Panc1 (cell line): ENCODE results near the gene HAT1. TPM values are rescaled to one million over a fixed set of nuclear protein-coding genes. Genes with fewer than 3 reads are reported as not detected.
A peak's percentile ranks its signal among the peaks of the same experiment; 100 is the strongest.

Source experiments
- ATAC-seq: fragments of 200-7000 bp; cut with Tn5 transposase; 2 replicates; pipeline ENCODE4 v1.9.1; 2020; ENCODE audit warnings: mild to moderate bottlenecking, moderate library complexity
- BruUV-seq: library from RNA; stranded (reverse); fragments of 400-500 nt; replicated peaks from 2 replicates; lab custom pipeline; 2021; lab: Mats Ljungman, UMichigan
- CTCF ChIA-PET: fragments of 300-600 bp; sonication (Branson Sonifier 250); formaldehyde crosslinking; loops from one replicate; lab custom pipeline; 2022; ENCODE audit warnings: antibody characterized with exemption; lab: Charles Lee
- POLR2A ChIA-PET: fragments of 300-600 bp; sonication (Branson Sonifier 250); formaldehyde crosslinking; loops from one replicate; lab custom pipeline; 2022; ENCODE audit warnings: antibody characterized with exemption; lab: Charles Lee
- DNase-seq: peaks from one replicate; pipeline ENCODE4 v3.0.0-alpha.2; 2010; ENCODE audit warnings: low read depth, low spot score
- H3K27ac ChIP-seq: 2 replicates; pipeline ENCODE4 v1.5.1; 2011; ENCODE audit warnings: mild to moderate bottlenecking, low read length, inconsistent platforms
- H3K27me3 ChIP-seq: fragments of 200-500 bp; sonication (Bioruptor generic); 2 replicates; pipeline ENCODE4 v1.6.0; 2014; ENCODE audit warnings: low read length, inconsistent platforms; ENCODE audit not compliant: control insufficient read depth, insufficient read depth
- H3K36me3 ChIP-seq: fragments of 200-500 bp; sonication (Bioruptor generic); 2 replicates; pipeline ENCODE4 v1.5.1; 2014; ENCODE audit warnings: inconsistent platforms, mild to moderate bottlenecking, low read length, moderate library complexity; ENCODE audit not compliant: control insufficient read depth, insufficient read depth
- H3K4me1 ChIP-seq: 2 replicates; pipeline ENCODE4 v1.5.1; 2011; ENCODE audit warnings: inconsistent platforms, mild to moderate bottlenecking, low read length, moderate library complexity; ENCODE audit not compliant: control insufficient read depth, insufficient read depth
- H3K4me3 ChIP-seq, 2 experiments: 2 replicates each; pipeline ENCODE4 v1.5.1; 2011 to 2012; ENCODE audit warnings: low read depth in 2 of 2, low read length in 2 of 2, mild to moderate bottlenecking in 2 of 2, inconsistent platforms in 1 of 2, moderate library complexity in 1 of 2
- H3K9me3 ChIP-seq: fragments of 200-500 bp; sonication (Bioruptor generic); 2 replicates; pipeline ENCODE4 v1.5.1; 2014; ENCODE audit warnings: low read depth, mild to moderate bottlenecking, inconsistent platforms, low read length, moderate library complexity; ENCODE audit not compliant: control insufficient read depth, insufficient read depth
- POLR2AphosphoS5 ChIP-seq: IDR thresholded peaks from 2 replicates; pipeline ENCODE4 v1.6.1; 2012; ENCODE audit warnings: mild to moderate bottlenecking, low read depth, low read length, moderate library complexity
- REST ChIP-seq, 2 experiments: IDR thresholded peaks; 2 replicates each; pipeline ENCODE4 v1.6.1; 2011 to 2012; ENCODE audit warnings: low read depth in 2 of 2, control low read depth in 1 of 2, low read length in 1 of 2, mild to moderate bottlenecking in 1 of 2, moderate library complexity in 1 of 2; ENCODE audit not compliant: insufficient read depth in 1 of 2
- SIN3A ChIP-seq: IDR thresholded peaks from 2 replicates; pipeline ENCODE4 v1.6.1; 2012; ENCODE audit warnings: low read depth, mild to moderate bottlenecking, low read length, moderate library complexity, borderline replicate concordance; ENCODE audit not compliant: insufficient read depth
- TCF7L2 ChIP-seq: IDR thresholded peaks from 2 replicates; pipeline ENCODE4 v1.6.1; 2011; ENCODE audit warnings: mild to moderate bottlenecking, low read depth, low read length, inconsistent platforms
- in situ Hi-C: cut with HindIII; loops from 2 replicates; pipeline ENCODE4 v1.10.0; 2016; ENCODE audit warnings: low sequenced_read_pairs, low pct_unique_long_range_greater_than_20kb
- intact Hi-C: fragments of 100-400 bp; cut with micrococcal nuclease; formaldehyde crosslinking; loops from one replicate; pipeline ENCODE4 v1.10.0; 2022; ENCODE audit not compliant: unreplicated experiment
- total RNA-seq: library from RNA; stranded (reverse); gene quantifications from one replicate; pipeline ENCODE4 v1.2.1, GENCODE V29; 2021; ENCODE audit not compliant: unreplicated experiment
- TF ChIP-seq, protein P1 (sequence below): fragments of 450-650 bp; IDR thresholded peaks from 2 replicates; pipeline ENCODE4 v1.5.1; 2017; ENCODE audit warnings: mild to moderate bottlenecking

HAT1 gene
- total RNA-seq, 1 experiment from 2014 or later, result 74.7 TPM

DNA sequence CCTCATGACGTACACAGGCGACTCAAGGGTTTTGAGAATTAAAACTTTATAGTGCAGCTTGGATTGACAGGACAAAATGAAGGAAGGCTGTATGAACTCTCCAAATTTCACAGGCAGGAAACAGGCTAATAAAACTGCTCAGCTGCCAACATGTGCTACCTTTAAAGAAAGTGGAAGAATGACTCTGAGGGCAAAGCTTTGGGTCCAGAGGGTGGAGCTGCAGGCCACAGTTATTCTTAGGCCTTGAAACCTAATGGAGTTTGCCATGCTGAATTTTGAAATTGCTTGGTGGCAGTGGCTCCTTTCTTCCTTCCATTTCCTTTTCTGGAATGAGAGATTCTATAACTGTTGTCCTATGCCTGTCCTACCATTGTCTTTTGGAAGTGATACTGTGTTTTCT, 34.8 kb downstream of the HAT1 start:
- Histone ChIP-seq H3K27ac (no peak overlapping the region), H3K27me3 (no peaks in the 10 kb centered on the region), H3K9me3 (no peaks in the 10 kb centered on the region), H3K36me3 (no peaks in the 10 kb centered on the region; the same call in 1 of the 2 replicates), H3K4me1 (no peaks in the 10 kb centered on the region; the same call in 1 of the 2 replicates), H3K4me3 (no peak overlapping the region)
- intact Hi-C loops, result no loop called here
- no TSS peak for BruUV-seq
- ChIA-PET CTCF (interaction anchor here (0.6 kb wide), 1 partner anchor 69 kb away, joined by 3 read pairs; no protein-coding TSS in a partner anchor), POLR2A (no interaction called here)
- in situ Hi-C loops, result no loop called here
- TF ChIP-seq POLR2AphosphoS5 (no peak), REST (IDR thresholded peaks at IDR 0.05; ENCODE audit: insufficient read depth in 1 of 2, low read depth in 2 of 2, low read length in 1 of 2) (no peak), SIN3A (no peak), TCF7L2 (no peak)
- TF ChIP-seq, protein P1, sequence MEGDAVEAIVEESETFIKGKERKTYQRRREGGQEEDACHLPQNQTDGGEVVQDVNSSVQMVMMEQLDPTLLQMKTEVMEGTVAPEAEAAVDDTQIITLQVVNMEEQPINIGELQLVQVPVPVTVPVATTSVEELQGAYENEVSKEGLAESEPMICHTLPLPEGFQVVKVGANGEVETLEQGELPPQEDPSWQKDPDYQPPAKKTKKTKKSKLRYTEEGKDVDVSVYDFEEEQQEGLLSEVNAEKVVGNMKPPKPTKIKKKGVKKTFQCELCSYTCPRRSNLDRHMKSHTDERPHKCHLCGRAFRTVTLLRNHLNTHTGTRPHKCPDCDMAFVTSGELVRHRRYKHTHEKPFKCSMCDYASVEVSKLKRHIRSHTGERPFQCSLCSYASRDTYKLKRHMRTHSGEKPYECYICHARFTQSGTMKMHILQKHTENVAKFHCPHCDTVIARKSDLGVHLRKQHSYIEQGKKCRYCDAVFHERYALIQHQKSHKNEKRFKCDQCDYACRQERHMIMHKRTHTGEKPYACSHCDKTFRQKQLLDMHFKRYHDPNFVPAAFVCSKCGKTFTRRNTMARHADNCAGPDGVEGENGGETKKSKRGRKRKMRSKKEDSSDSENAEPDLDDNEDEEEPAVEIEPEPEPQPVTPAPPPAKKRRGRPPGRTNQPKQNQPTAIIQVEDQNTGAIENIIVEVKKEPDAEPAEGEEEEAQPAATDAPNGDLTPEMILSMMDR, result no peak
- ATAC-seq (peak; percentile 60; the same call in 1 of the 2 replicates), DNase-seq (no peak)

DNA sequence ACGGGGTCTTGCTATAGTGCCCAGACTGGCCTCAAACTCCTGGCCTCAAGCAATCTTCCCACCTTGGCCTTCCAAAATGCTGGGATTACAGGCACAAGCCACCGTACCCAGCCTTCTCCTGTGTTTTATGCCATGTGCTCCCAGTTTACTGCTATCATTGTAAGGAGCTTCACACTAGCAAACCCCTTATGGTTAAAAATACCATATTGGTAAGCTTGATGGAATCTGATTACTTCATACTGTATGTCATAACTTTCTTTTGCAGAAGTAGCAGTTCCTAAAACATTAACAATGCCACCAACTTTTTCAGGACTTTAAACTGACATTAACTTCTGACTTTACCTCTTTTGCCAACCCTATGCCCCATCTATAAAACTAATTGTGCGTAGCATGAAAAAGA, 36.2 kb downstream of the HAT1 start:
- TF ChIP-seq, protein P1, result no peak
- CTCF ChIA-PET, result no interaction called here
- BruUV-seq, result no TSS peak
- no peak overlapping the region for H3K4me3 ChIP-seq
- H3K36me3 ChIP-seq, result no peaks in the 10 kb centered on the region; the same call in 1 of the 2 replicates
- no peaks in the 10 kb centered on the region for H3K27me3 ChIP-seq
- H3K27ac ChIP-seq, result no peak overlapping the region
- in situ Hi-C loops, result no loop called here
- intact Hi-C loops, result no loop called here
- H3K9me3 ChIP-seq, result no peaks in the 10 kb centered on the region
- H3K4me1 ChIP-seq, result no peaks in the 10 kb centered on the region; the same call in 1 of the 2 replicates
- ATAC-seq (no peak), DNase-seq (no peak)
- POLR2A ChIA-PET, result no interaction called here
